Heart left ventricle (tissue), 16 donors: ENCODE measurements around the gene CLSTN3. TPM values are rescaled to one million over a fixed set of nuclear protein-coding genes. Genes with fewer than 3 reads are reported as not detected.

ENCODE experiments used
- ATAC-seq, 4 donors: fragments of 200-7000 bp; cut with Tn5 transposase; one replicate each; pipeline ENCODE4 v1.9.1; 2020 to 2022; ENCODE audit warnings: moderate library complexity in 4 of 4, mild to moderate bottlenecking in 3 of 4, moderate number of reproducible peaks in 1 of 4
- DNase-seq, 5 donors: peaks; one replicate each; pipeline ENCODE4 v3.0.0-alpha.2; 2020
- H3K27ac ChIP-seq, 12 donors: fragments of 200-600 bp; sonication (generic) in 4 of 12; one replicate each; pipeline versions ENCODE4 v1.5.0 to v1.8.0; 2016 to 2022; ENCODE audit warnings: mild to moderate bottlenecking in 2 of 12
- H3K27me3 ChIP-seq, 9 donors: fragments of 200-600 bp; sonication (generic) in 2 of 9; one replicate each; pipeline versions ENCODE4 v1.5.1 to v1.8.0; 2016 to 2022; ENCODE audit warnings: mild to moderate bottlenecking in 3 of 9
- H3K36me3 ChIP-seq, 9 donors: fragments of 200-600 bp; sonication (generic) in 2 of 9; one replicate each; pipeline versions ENCODE4 v1.5.0 to v1.8.0; 2018 to 2022; ENCODE audit warnings: mild to moderate bottlenecking in 2 of 9
- H3K4me1 ChIP-seq, 12 donors: fragments of 200-600 bp; sonication (generic) in 4 of 12; one replicate each; pipeline versions ENCODE4 v1.5.0 to v1.8.0; 2016 to 2022; ENCODE audit warnings: mild to moderate bottlenecking in 3 of 12
- H3K4me3 ChIP-seq, 12 donors: fragments of 200-600 bp; sonication (generic) in 4 of 12; one replicate each; pipeline versions ENCODE4 v1.5.0 to v1.8.0; 2017 to 2022; ENCODE audit warnings: mild to moderate bottlenecking in 9 of 12, moderate library complexity in 4 of 12
- H3K9me3 ChIP-seq, 12 donors: fragments of 200-600 bp; sonication (generic) in 4 of 12; one replicate each; pipeline versions ENCODE4 v1.5.0 to v1.8.0; 2016 to 2022; ENCODE audit warnings: mild to moderate bottlenecking in 1 of 12
- CTCF ChIP-seq, 12 donors: fragments of 200-600 bp; sonication (generic) in 4 of 12; IDR thresholded peaks; one replicate each; pipeline versions ENCODE4 v1.5.0 to v1.8.0; 2018 to 2022; ENCODE audit warnings: antibody characterized with exemption in 12 of 12, mild to moderate bottlenecking in 5 of 12
- POLR2A ChIP-seq, 2 donors: fragments of 450-650 bp; IDR thresholded peaks; one replicate each; pipeline ENCODE4 v1.6.1; 2017; ENCODE audit warnings: antibody characterized with exemption in 2 of 2, mild to moderate bottlenecking in 2 of 2, moderate library complexity in 2 of 2
- WGBS, 4 donors: extraction: QIAGEN DNeasy Blood & Tissue Kit in 2 of 4; methylation state at CpG; one replicate each; pipeline versions ENCODE4 v1.1.5 to v1.1.7; 2013 to 2018; 5-methylcytosine and 5-hydroxymethylcytosine counted together
- intact Hi-C, 10 donors: fragments of 100-400 bp; cut with DNase I; formaldehyde crosslinking; loops; one replicate each; pipeline versions ENCODE4 v1.11.1 to v1.14.2; 2022
- polyA plus RNA-seq, 2 donors: library from polyadenylated mRNA; stranded (reverse); fragments of 200-250 nt; gene quantifications; one replicate each; pipeline ENCODE4 v1.2.3, GENCODE V29; 2013
- total RNA-seq, 9 donors: library from RNA; depleted of rRNA in 2 of 9; stranded (reverse); fragments of >200 nt in 2 of 9; fragmentation: NEBNext Ultra II Directional in 3 of 9; extraction: Animal tissue kit (Norgen Biotek cat#: 25700) in 3 of 9; gene quantifications; one replicate each; pipeline versions ENCODE4 v1.1.0 to v1.2.4, GENCODE V29; 2016 to 2023
- donor health status: ischemic (EF 13 %, LVEDD 7.1; RV severe dilation, severe dysfunction).
- donor health status: healthy with polysubstance abuse.
- donor health status: DM: no; HTN: yes; CAD: no.
- donor health status: DM: no; HTN: no; CAD: no.
- donor health status: ischemic (EF 25% LVEDD 6.9; RV normal size, moderate dysfunction).
- donor health status: ischemic (EF 25% LVEDD 5.7; RV mildly dilated, moderate dysfunction).
- donor health status: healthy.
- donor health status: DM: yes; HTN: yes; CAD: no.
- donor health status: ischemic (EF 35%, LVEDD 5.7; RV mildly dilated, moderate dysfunction).
- donor health status: nonischemic (EF 11% LVEDD 7.7; RV severe dilation, severe dysfunction).
- donor health status: DM: yes; HTN: yes; CAD: no.
- donor health status: PGD.
- donor health status: ischemic (EF 29% LVEDD 5.4; RV normal size, mild dysfunction).
- donor health status: nonischemic (EF 23%, LVEDD 6.1; RV moderate dilation, normal function).

Gene CLSTN3
- total and polyA plus RNA-seq, 11 donors, result 3.1 to 18.7 (median 4.1) TPM

- Histone ChIP-seq H3K9me3 (no peaks in the 10 kb centered on the region), H3K27me3 (no peaks in the 10 kb centered on the region), H3K4me1 (peaks cover 0 to 3% (median 0%) of the 10 kb centered on the region in 12 donors), H3K4me3 (no peak overlapping the region), H3K27ac (no peak overlapping the region), H3K36me3 (peaks cover 0 to 59% (median 12%) of the 10 kb centered on the region in 9 donors)
- intact Hi-C loops, result loop anchor here in 1 of 10 donors (10.0 kb wide), 1 partner anchor 489 kb away; no protein-coding TSS in a partner anchor
- DNase-seq (no peak), ATAC-seq (no peak)
- 92 to 94% (median 93%) methylated on average over 7 of the region's 7 CpGs for WGBS, 4 donors
- TF ChIP-seq CTCF (IDR thresholded peaks at IDR 0.05) (no peak), POLR2A (IDR thresholded peaks at IDR 0.05) (no peak)
Measured at GRCh38 chr12:7146228-7146627, 16.1 kb downstream of the CLSTN3 start.

DNA sequence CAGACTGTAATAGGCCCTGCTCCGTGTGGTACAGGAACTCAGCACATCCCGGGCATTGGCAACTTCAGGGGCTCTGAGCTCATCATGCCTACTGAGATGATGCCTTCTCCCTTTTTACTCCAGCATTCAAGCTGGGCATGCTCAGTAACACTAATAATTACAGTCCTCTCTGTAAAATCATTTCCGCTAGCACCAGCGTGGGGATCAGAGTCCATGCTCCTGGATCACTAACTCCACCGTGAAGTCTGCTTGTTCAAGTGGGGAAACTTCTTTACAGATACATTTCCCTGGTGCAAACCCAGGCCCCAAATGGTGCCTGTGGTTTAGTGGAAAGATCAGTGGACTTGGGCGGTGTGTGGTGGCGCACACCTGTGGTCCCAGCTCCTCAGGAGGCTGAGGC lies 16.7 kb downstream of the CLSTN3 start:
- DNase-seq (no peak), ATAC-seq (no peak)
- Histone ChIP-seq H3K36me3 (peaks cover 0 to 57% (median 12%) of the 10 kb centered on the region in 9 donors), H3K9me3 (no peaks in the 10 kb centered on the region), H3K27me3 (no peaks in the 10 kb centered on the region), H3K4me1 (peaks cover 0 to 3% (median 0%) of the 10 kb centered on the region in 12 donors), H3K27ac (no peak overlapping the region), H3K4me3 (no peak overlapping the region)
- 93 to 98% (median 94%) methylated on average over 5 to 7 of the region's 7 CpGs for WGBS, 4 donors
- intact Hi-C loops, result loop anchor here in 1 of 10 donors (10.0 kb wide), 1 partner anchor 488 kb away; no protein-coding TSS in a partner anchor
- TF ChIP-seq POLR2A (IDR thresholded peaks at IDR 0.05) (no peak), CTCF (IDR thresholded peaks at IDR 0.05) (no peak)

DNA sequence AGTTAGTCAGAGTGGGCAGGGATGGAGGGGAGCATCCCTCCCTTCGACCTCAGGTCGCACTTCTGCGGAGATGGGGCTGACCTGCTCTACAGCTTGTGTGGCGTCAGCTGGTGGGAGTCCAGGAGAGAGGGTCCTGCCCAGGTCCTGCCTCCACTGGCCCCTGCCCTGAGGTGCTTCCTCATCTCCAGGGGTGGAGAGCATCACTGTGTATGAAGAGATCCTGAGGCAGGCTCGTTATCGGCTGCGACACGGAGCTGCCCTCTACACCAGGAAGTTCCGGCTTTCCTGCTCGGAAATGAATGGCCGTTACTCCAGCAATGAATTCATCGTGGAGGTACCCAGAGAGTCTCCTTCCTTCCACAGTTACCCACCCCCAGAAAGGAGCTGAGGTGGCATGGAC lies 20.2 kb downstream of the CLSTN3 start:
- intact Hi-C loops, result no loop called here
- H3K36me3 ChIP-seq, result peaks cover 0 to 71% (median 12%) of the 10 kb centered on the region in 9 donors

GRCh38 chr12:7150841-7151240 lies 20.7 kb downstream of the CLSTN3 start:
- H3K36me3 ChIP-seq, result peaks cover 0 to 71% (median 12%) of the 10 kb centered on the region in 9 donors
- no peak overlapping the region for H3K27ac ChIP-seq
- DNase-seq (no peak), ATAC-seq (no peak)
- intact Hi-C loops, result no loop called here
- no peak for TF ChIP-seq POLR2A (IDR thresholded peaks at IDR 0.05)
- no peak for TF ChIP-seq CTCF (IDR thresholded peaks at IDR 0.05)
- 92 to 98% (median 95%) methylated on average over 4 to 6 of the region's 6 CpGs for WGBS, 4 donors
- no peaks in the 10 kb centered on the region for H3K4me1 ChIP-seq
- H3K9me3 ChIP-seq, result no peaks in the 10 kb centered on the region
- no peak overlapping the region for H3K4me3 ChIP-seq
- no peaks in the 10 kb centered on the region for H3K27me3 ChIP-seq

More for the DNA sequence above, 20.2 kb downstream of the CLSTN3 start:
- ATAC-seq, result no peak
- H3K27ac ChIP-seq, result no peak overlapping the region
- DNase-seq, result no peak
- TF ChIP-seq CTCF (IDR thresholded peaks at IDR 0.05) (no peak), POLR2A (IDR thresholded peaks at IDR 0.05) (no peak)
- WGBS, 4 donors, result 83 to 84% (median 84%) methylated on average over 12 of the region's 12 CpGs
- no peak overlapping the region for H3K4me3 ChIP-seq
- no peaks in the 10 kb centered on the region for H3K4me1 ChIP-seq
- H3K9me3 ChIP-seq, result no peaks in the 10 kb centered on the region
- no peaks in the 10 kb centered on the region for H3K27me3 ChIP-seq
